HepG2 (cell line): Measurements from ENCODE around the gene PDIK1L. TPM values are rescaled to one million over a fixed set of nuclear protein-coding genes. Genes with fewer than 3 reads are reported as not detected.

Experiments used
- GLI4 ChIP-seq: sonication (generic); formaldehyde crosslinking; IDR thresholded peaks from 2 replicates; pipeline ENCODE4 v1.5.1; 2020; ENCODE audit warnings: missing genetic modification reagents, mild to moderate bottlenecking, moderate library complexity, borderline replicate concordance
- MED1 ChIP-seq: sonication (generic); formaldehyde crosslinking; IDR thresholded peaks from 2 replicates; pipeline ENCODE4 v1.4.0; 2020; ENCODE audit warnings: missing genetic modification reagents
- MTERF4 ChIP-seq: sonication (generic); formaldehyde crosslinking; IDR thresholded peaks from 2 replicates; pipeline ENCODE4 v1.8.0; 2023; ENCODE audit warnings: mild to moderate bottlenecking, missing genetic modification reagents
- ZBTB4 ChIP-seq: sonication (generic); formaldehyde crosslinking; IDR thresholded peaks from 2 replicates; pipeline ENCODE4 v1.4.0; 2020; ENCODE audit warnings: missing genetic modification reagents, mild to moderate bottlenecking, borderline replicate concordance
- ZC3H13 ChIP-seq: sonication (generic); formaldehyde crosslinking; IDR thresholded peaks from 2 replicates; pipeline ENCODE4 v1.8.1; 2023; ENCODE audit warnings: mild to moderate bottlenecking, missing genetic modification reagents, moderate library complexity
- ZMYM2 ChIP-seq: sonication (generic); formaldehyde crosslinking; IDR thresholded peaks from 2 replicates; pipeline ENCODE4 v1.8.0; 2022; ENCODE audit warnings: mild to moderate bottlenecking, missing genetic modification reagents
- ZNF501 ChIP-seq: sonication (generic); formaldehyde crosslinking; IDR thresholded peaks from 2 replicates; pipeline ENCODE4 v1.5.1; 2020; ENCODE audit warnings: mild to moderate bottlenecking, moderate library complexity, missing genetic modification reagents
- ZNF550 ChIP-seq: sonication (generic); formaldehyde crosslinking; IDR thresholded peaks from 2 replicates; pipeline ENCODE4 v1.4.0; 2020; ENCODE audit warnings: mild to moderate bottlenecking, missing genetic modification reagents, borderline replicate concordance
- ZNF724P ChIP-seq: sonication (generic); formaldehyde crosslinking; IDR thresholded peaks from 2 replicates; pipeline ENCODE4 v1.8.0; 2022; ENCODE audit warnings: missing genetic modification reagents, borderline replicate concordance
- polyA plus RNA-seq, 8 experiments: library from polyadenylated mRNA; depleted of rRNA in 3 of 8; stranded (reverse) in 7 of 8; unstranded in 1 of 8; fragments of >200 nt; fragmentation: Illumina TruSeq in 4 of 8; extraction: Trizol in 4 of 8; gene quantifications; 2 replicates each; pipeline versions ENCODE4 v1.2.1 to v1.2.3, GENCODE V29; 2011 to 2016; ENCODE audit warnings: low read depth in 4 of 8, missing spikeins in 1 of 8, mixed read lengths in 1 of 8; ENCODE audit not compliant: insufficient read depth in 1 of 8
- total RNA-seq, 5 experiments: library from RNA; depleted of rRNA; stranded (reverse); fragments of >200 nt; fragmentation: Illumina TruSeq; extraction: Trizol; gene quantifications; 2 replicates each; pipeline ENCODE4 v1.2.3, GENCODE V29; 2016; ENCODE audit warnings: low read depth in 1 of 5
- TF ChIP-seq, protein P1 (sequence below): IDR thresholded peaks from 2 replicates; pipeline ENCODE4 v1.6.1; 2012; ENCODE audit warnings: inconsistent platforms
- TF ChIP-seq, protein P2 (sequence below): sonication (generic); IDR thresholded peaks from 2 replicates; pipeline ENCODE4 v1.6.1; 2016; ENCODE audit warnings: low read depth, borderline replicate concordance
- TF ChIP-seq, protein P3 (sequence below): sonication (generic); formaldehyde crosslinking; IDR thresholded peaks from 2 replicates; pipeline ENCODE4 v1.4.0; 2020; ENCODE audit warnings: missing genetic modification reagents
- TF ChIP-seq, protein P4 (sequence below): sonication (generic); formaldehyde crosslinking; IDR thresholded peaks from 2 replicates; pipeline ENCODE4 v1.5.1; 2020; ENCODE audit warnings: mild to moderate bottlenecking, missing genetic modification reagents, moderate library complexity

PDIK1L gene
- total and polyA plus RNA-seq, 2 of the 13 experiments (the other 11 are each of a cell fraction or from before 2014, with no cell fraction given) = 1.9 to 4.6 TPM

DNA sequence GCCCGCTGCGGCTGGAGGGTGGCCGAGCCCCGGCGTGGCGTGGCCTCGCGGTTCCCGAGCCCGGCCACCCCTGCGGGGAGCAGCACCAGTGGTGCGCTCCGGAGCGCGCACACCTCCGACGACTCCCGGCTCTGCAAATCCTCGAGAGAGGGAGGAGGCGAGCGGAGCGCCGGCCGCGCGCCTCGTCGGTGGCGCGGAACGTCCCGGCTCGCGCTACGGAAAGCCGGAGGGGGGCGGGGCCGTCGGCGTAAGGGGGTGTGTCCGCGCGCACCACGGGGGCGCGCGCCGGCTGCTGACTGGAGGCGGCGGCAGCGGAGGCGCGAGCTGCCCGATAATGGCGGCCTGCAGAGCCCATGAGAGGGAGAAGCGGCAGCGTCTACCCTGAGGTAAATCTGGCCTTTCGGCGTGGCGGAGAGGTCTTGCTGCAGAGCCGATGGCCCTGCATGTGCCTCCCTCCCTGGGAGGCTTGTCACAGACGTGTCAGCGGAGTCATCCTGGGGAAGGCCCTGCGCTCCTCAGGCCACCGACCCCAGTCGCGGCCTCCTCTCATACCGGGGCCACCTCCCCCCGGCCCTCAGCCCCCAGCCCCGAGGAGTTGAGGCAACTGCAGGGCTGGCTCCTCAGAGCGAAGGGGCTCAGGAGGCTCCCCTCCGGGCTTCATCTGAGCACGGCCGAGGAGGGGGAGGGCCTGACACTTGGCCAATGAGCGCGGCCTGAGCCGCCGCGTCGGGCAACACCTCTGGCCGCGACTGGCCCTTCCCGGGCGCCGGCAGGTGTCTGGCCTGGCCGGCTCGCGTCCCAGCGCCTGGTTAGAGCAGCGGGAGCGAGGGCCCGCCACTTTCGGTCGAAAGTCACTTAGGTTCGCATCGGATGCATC is at the start of gene PDIK1L (continued):
- TF ChIP-seq ZBTB4 (0 out of 2 replicates have a peak, but pooled peaks have one; percentile 56), ZC3H13 (CRISPR knock-in tag) (no peak), ZNF501 (CRISPR knock-in tag) (peak; percentile 42; the same call in 1 of the 2 replicates), ZNF724P (CRISPR knock-in tag) (no peak), ZNF550 (no peak), MED1 (peak; percentile 16; the same call in 1 of the 2 replicates), MTERF4 (CRISPR knock-in tag) (no peak), ZMYM2 (CRISPR knock-in tag) (0 out of 2 replicates have a peak, but pooled peaks have one; percentile 23), GLI4 (CRISPR knock-in tag) (peak; percentile 83; the same call in 1 of the 2 replicates)
- TF ChIP-seq, protein P1, sequence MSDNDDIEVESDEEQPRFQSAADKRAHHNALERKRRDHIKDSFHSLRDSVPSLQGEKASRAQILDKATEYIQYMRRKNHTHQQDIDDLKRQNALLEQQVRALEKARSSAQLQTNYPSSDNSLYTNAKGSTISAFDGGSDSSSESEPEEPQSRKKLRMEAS = peak; percentile 44; the same call in 1 of the 2 replicates
- TF ChIP-seq, protein P2, sequence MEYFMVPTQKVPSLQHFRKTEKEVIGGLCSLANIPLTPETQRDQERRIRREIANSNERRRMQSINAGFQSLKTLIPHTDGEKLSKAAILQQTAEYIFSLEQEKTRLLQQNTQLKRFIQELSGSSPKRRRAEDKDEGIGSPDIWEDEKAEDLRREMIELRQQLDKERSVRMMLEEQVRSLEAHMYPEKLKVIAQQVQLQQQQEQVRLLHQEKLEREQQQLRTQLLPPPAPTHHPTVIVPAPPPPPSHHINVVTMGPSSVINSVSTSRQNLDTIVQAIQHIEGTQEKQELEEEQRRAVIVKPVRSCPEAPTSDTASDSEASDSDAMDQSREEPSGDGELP = no peak; the same call in 1 of the 2 replicates
- TF ChIP-seq, protein P3, sequence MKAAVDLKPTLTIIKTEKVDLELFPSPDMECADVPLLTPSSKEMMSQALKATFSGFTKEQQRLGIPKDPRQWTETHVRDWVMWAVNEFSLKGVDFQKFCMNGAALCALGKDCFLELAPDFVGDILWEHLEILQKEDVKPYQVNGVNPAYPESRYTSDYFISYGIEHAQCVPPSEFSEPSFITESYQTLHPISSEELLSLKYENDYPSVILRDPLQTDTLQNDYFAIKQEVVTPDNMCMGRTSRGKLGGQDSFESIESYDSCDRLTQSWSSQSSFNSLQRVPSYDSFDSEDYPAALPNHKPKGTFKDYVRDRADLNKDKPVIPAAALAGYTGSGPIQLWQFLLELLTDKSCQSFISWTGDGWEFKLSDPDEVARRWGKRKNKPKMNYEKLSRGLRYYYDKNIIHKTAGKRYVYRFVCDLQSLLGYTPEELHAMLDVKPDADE = no peak
- TF ChIP-seq, protein P4, sequence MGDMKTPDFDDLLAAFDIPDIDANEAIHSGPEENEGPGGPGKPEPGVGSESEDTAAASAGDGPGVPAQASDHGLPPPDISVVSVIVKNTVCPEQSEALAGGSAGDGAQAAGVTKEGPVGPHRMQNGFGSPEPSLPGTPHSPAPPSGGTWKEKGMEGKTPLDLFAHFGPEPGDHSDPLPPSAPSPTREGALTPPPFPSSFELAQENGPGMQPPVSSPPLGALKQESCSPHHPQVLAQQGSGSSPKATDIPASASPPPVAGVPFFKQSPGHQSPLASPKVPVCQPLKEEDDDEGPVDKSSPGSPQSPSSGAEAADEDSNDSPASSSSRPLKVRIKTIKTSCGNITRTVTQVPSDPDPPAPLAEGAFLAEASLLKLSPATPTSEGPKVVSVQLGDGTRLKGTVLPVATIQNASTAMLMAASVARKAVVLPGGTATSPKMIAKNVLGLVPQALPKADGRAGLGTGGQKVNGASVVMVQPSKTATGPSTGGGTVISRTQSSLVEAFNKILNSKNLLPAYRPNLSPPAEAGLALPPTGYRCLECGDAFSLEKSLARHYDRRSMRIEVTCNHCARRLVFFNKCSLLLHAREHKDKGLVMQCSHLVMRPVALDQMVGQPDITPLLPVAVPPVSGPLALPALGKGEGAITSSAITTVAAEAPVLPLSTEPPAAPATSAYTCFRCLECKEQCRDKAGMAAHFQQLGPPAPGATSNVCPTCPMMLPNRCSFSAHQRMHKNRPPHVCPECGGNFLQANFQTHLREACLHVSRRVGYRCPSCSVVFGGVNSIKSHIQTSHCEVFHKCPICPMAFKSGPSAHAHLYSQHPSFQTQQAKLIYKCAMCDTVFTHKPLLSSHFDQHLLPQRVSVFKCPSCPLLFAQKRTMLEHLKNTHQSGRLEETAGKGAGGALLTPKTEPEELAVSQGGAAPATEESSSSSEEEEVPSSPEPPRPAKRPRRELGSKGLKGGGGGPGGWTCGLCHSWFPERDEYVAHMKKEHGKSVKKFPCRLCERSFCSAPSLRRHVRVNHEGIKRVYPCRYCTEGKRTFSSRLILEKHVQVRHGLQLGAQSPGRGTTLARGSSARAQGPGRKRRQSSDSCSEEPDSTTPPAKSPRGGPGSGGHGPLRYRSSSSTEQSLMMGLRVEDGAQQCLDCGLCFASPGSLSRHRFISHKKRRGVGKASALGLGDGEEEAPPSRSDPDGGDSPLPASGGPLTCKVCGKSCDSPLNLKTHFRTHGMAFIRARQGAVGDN (CRISPR knock-in tag) = peak; percentile 85
